HG03521 (cell line): ENCODE data around the gene FAM168A.

Experiments
- ATAC-seq: cut with Tn5 transposase; IDR thresholded peaks from one replicate; pipeline ENCODE4 v1.9.1; 2021; ENCODE audit warnings: mild to moderate bottlenecking, moderate library complexity; ENCODE audit not compliant: unreplicated experiment

Gene FAM168A

GRCh38 chr11:73392108-73393010 lies 205.6 kb downstream of the FAM168A start:
- no peak for ATAC-seq

- ATAC-seq = no peak
Observed at GRCh38 chr11:73391665-73392064, 206.2 kb downstream of the FAM168A start.

GRCh38 chr11:73390601-73391565 lies 207.0 kb downstream of the FAM168A start:
- ATAC-seq = no peak

- ATAC-seq = no peak
Observed at GRCh38 chr11:73389916-73390315, 208.0 kb downstream of the FAM168A start.

GRCh38 chr11:73389134-73389525 lies 208.8 kb downstream of the FAM168A start:
- no peak for ATAC-seq

- no peak for ATAC-seq
Observed at GRCh38 chr11:73388265-73389133, 209.4 kb downstream of the FAM168A start.

GRCh38 chr11:73387594-73388264 lies 210.2 kb downstream of the FAM168A start:
- no peak for ATAC-seq

GRCh38 chr11:73386546-73386945 lies 211.4 kb downstream of the FAM168A start:
- ATAC-seq = no peak

GRCh38 chr11:73386016-73386415 lies 211.9 kb downstream of the FAM168A start:
- ATAC-seq = no peak

- ATAC-seq = peak; percentile 42
Observed at GRCh38 chr11:73384872-73385689, 212.8 kb downstream of the FAM168A start.

GRCh38 chr11:73384531-73384871 lies 213.4 kb downstream of the FAM168A start:
- ATAC-seq = no peak

GRCh38 chr11:73384125-73384441 lies 213.8 kb downstream of the FAM168A start:
- no peak for ATAC-seq

- no peak for ATAC-seq
Observed at GRCh38 chr11:73383249-73384124, 214.4 kb downstream of the FAM168A start.

GRCh38 chr11:73382747-73383146 lies 215.2 kb downstream of the FAM168A start:
- no peak for ATAC-seq

GRCh38 chr11:73382183-73382582 lies 215.7 kb downstream of the FAM168A start:
- no peak for ATAC-seq

GRCh38 chr11:73381589-73381988 lies 216.3 kb downstream of the FAM168A start:
- no peak for ATAC-seq

- no peak for ATAC-seq
Observed at GRCh38 chr11:73380897-73381410, 217.0 kb downstream of the FAM168A start.

- no peak for ATAC-seq
Observed at GRCh38 chr11:73380331-73380730, 217.6 kb downstream of the FAM168A start.
